ENCODE measurements around the gene KLHL29.

- TF ChIP-seq POLR2A (IDR thresholded peaks at IDR 0.05; ENCODE audit: low read depth, low read length) (no peak), POLR2AphosphoS5 (IDR thresholded peaks at IDR 0.05; ENCODE audit: low read depth, low read length) (no peak), TAF1 (IDR thresholded peaks at IDR 0.05; ENCODE audit: borderline replicate concordance, low read depth, low read length) (no peak)
These were observed 61.9 kb downstream of the KLHL29 start for GRCh38 chr2:23446916-23447315.
